GM10847 (cell line): ENCODE data around the gene DOCK9.

Source experiments
- POLR2A ChIP-seq: IDR thresholded peaks from 2 replicates; pipeline ENCODE4 v1.6.1; 2011; ENCODE audit not compliant: insufficient read length; ENCODE audit errors: extremely low read depth

Gene DOCK9

DNA sequence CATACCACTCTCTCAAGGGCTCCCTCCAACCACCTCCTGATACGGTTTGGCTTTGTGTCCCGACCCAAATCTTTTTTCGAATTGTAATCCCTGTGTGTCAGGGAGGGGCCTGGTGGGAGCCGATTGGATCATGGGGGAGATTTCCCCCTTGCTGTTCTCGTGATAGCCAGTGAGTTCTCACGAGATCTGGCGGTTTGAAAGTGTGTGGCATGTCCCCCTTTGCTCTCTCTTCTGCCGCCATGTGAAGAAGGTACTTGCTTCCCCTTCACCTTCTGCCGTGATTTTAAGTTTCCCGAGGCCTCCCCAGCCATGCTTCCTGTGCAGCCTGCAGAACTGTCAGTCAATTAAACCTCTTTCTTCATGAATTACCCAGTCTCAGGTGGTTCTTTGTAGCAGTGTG is 190.7 kb downstream of the DOCK9 start:
- no peak for TF ChIP-seq POLR2A

GRCh38 chr13:98786023-98786422 is 191.8 kb downstream of the DOCK9 start:
- no peak for TF ChIP-seq POLR2A

- no peak for TF ChIP-seq POLR2A
Observed at GRCh38 chr13:98785405-98785804, 192.5 kb downstream of the DOCK9 start.

- no peak for TF ChIP-seq POLR2A
Observed at GRCh38 chr13:98784666-98785065, 193.2 kb downstream of the DOCK9 start.

DNA sequence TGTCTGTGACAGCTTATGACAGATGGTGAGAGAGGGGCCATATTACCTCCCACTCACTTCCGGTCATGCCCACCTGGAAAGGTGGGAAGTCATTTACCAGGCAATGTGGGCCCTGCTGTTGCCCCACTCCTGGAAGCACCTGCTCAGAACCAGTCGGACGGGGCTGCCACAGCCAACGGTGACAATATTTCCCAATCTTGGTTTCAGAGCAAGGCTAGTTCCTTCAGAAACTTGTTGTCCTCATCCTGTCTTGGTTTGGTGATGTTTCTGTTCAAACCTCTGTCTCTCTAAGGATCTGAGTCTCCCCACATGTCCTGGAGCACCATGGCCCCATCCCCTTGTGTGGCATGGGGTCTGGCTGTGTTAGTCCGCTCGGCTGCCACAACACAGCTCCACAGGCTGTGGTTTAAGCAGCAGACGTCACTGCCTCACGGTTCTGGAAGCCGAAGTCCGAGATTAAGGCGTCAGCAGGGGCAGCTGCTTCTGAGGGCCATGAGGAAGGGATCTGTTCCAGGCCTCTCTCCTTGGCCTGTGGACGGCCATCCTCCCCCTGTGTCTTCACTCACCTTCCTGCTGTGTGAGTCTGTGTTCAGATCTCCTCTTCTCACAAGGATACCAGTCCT is 193.9 kb downstream of the DOCK9 start:
- no peak for TF ChIP-seq POLR2A

- TF ChIP-seq POLR2A: no peak
Observed at GRCh38 chr13:98782654-98783053, 195.2 kb downstream of the DOCK9 start.

GRCh38 chr13:98781905-98782304 is 196.0 kb downstream of the DOCK9 start:
- no peak for TF ChIP-seq POLR2A

GRCh38 chr13:98781470-98781869 is 196.4 kb downstream of the DOCK9 start:
- no peak for TF ChIP-seq POLR2A

- TF ChIP-seq POLR2A: no peak
Observed at GRCh38 chr13:98781045-98781444, 196.8 kb downstream of the DOCK9 start.

- TF ChIP-seq POLR2A: no peak
Observed at GRCh38 chr13:98780451-98780850, 197.4 kb downstream of the DOCK9 start.

DNA sequence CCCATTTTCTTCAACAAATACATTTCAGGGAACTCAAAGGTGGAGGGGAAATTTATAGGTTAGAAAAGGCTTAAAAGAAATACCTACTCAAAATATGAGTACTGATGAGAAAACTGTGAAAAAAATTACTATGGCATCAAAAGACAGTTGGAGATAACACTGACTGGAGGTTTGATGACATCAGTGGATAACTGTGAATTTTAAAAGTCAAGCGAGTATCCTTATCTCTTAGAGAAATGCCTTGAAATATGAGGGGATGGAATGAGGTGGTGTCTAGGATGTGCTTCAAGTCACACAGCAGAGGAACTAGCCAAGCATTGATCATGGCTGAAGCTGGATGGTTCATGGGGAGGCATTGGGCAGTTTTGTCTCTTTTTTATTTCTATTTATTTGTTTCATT is 198.2 kb downstream of the DOCK9 start:
- no peak for TF ChIP-seq POLR2A

DNA sequence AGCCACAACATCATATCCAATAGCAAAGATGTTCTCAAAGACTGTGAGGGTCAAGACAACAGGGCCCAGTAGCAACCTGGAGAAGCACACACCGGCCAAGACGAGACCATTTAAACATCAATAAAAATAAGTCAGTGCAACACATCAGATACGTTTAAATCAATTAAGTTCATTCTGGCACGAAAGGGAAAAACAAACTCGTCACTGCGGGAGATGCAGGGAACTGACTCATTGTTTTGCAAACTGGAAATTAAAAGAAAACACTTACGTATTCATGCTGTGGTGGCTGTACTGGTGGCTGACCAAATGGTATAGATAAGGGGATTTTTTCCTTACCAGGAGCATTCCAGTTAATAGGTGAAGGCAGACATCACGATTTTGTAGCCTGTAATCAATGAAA is 199.1 kb downstream of the DOCK9 start:
- no peak for TF ChIP-seq POLR2A

DNA sequence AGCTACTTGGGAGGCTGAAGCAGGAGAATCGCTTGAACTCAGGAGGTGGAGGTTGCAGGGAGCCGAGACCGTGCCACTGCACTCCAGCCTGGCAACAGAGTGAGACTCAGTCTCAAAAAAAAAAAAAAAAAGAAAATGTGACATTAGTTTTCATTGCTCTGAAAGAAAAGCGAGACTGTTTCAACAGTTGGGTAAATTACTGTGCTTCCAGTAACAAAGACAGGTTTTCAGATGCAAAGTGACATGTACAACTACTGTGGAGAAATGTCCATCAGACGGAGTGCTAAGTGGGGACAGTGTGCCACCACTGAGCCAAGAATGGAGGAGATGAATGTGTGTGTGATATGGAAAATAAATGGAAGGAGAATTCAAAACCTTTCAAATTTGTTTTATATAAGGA is 201.2 kb downstream of the DOCK9 start:
- no peak for TF ChIP-seq POLR2A

DNA sequence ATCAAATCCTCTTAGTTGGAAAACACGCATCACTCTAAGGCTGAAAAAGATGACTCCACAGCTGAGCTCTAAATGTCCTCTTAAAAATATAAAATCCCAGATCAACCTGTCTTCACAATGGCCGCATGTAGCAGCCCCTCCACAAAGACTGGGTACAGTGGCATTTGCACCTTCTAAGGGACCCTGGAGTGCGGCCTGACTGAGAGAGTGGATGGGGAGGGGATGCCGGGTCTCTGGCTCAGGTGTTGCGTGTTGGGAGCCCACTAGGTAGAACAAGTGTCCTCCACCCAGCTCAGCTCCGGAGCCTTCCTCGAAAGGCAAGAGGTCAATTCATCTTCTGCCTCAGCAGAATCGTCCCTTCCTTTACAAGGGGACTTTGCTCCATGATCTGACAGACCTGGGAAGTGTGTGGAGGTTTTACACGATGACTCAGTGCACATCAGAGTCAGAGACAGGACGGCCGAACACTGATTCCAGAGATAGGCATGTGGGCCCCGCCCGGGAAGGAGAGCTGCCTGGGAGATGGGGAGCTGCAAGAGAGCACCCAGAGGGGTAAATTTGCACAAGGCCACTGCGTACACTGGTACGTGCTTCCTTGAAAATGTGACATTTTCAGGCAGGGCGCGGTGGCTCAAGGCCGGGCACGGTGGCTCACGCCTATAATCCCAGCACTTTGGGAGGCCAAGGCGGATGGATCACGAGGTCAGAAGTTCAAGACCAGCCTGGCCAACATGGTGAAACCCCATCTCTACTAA is 201.8 kb downstream of the DOCK9 start:
- TF ChIP-seq POLR2A: no peak

DNA sequence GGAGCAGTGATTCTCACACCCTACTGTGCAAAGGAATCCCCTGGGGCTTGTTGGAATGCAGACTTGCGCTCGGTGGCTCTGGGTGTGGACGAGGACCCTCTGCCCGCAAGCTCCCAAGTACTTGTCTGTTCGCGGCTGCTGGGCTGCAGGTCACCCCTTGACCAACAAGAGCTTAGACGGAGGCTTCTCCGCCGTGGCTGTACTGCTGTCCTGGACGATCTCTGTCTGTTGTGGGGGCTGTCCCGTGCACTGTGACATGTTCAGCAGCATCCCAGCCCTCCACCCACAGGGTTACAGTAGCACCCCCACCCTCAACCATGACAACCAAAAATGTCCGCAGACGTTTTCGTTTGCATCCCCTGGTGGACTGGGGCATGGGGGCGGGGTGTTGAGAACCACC is 202.5 kb downstream of the DOCK9 start:
- TF ChIP-seq POLR2A: no peak

GRCh38 chr13:98774776-98775175 is 203.1 kb downstream of the DOCK9 start:
- TF ChIP-seq POLR2A: no peak

- TF ChIP-seq POLR2A: no peak
Observed at GRCh38 chr13:98773921-98774320, 203.9 kb downstream of the DOCK9 start.
